Endothelial cell of umbilical vein (primary cell): Measurements from ENCODE around the gene MAGI1.

ENCODE experiments used
- CTCF ChIP-seq, 2 donors: IDR thresholded peaks; 1 replicate in 1 of 2; 2 replicates in 1 of 2; pipeline ENCODE4 v1.5.1; 2011; ENCODE audit warnings: low read length in 2 of 2, mild to moderate bottlenecking in 2 of 2, moderate library complexity in 2 of 2, control low read depth in 1 of 2, inconsistent platforms in 1 of 2, low read depth in 1 of 2; ENCODE audit not compliant: insufficient read depth in 1 of 2; ENCODE audit errors: extremely low read depth in 1 of 2
- FOS ChIP-seq: IDR thresholded peaks from 2 replicates; pipeline ENCODE4 v1.6.1; 2011; ENCODE audit warnings: mild to moderate bottlenecking, low read length, moderate library complexity, borderline replicate concordance; ENCODE audit not compliant: insufficient read depth
- MAX ChIP-seq: IDR thresholded peaks from 2 replicates; pipeline ENCODE4 v1.6.1; 2011; ENCODE audit not compliant: insufficient read depth, insufficient read length

GRCh38 chr3:65636326-65636725 is 402.4 kb downstream of the MAGI1 start:
- no peak for TF ChIP-seq CTCF (IDR thresholded peaks at IDR 0.05; ENCODE audit: extremely low read depth in 1 of 2, insufficient read depth in 1 of 2, low read depth in 1 of 2, low read length in 2 of 2)
- TF ChIP-seq MAX: no peak
- no peak for TF ChIP-seq FOS
